ENCODE data around the gene SH3GL1.
"Not testable (repeated sequence)": the region's sequence is repeated elsewhere in the genome, so short reads cannot be mapped to it uniquely, and the experiment has no call there.

The SH3GL1 gene

DNA sequence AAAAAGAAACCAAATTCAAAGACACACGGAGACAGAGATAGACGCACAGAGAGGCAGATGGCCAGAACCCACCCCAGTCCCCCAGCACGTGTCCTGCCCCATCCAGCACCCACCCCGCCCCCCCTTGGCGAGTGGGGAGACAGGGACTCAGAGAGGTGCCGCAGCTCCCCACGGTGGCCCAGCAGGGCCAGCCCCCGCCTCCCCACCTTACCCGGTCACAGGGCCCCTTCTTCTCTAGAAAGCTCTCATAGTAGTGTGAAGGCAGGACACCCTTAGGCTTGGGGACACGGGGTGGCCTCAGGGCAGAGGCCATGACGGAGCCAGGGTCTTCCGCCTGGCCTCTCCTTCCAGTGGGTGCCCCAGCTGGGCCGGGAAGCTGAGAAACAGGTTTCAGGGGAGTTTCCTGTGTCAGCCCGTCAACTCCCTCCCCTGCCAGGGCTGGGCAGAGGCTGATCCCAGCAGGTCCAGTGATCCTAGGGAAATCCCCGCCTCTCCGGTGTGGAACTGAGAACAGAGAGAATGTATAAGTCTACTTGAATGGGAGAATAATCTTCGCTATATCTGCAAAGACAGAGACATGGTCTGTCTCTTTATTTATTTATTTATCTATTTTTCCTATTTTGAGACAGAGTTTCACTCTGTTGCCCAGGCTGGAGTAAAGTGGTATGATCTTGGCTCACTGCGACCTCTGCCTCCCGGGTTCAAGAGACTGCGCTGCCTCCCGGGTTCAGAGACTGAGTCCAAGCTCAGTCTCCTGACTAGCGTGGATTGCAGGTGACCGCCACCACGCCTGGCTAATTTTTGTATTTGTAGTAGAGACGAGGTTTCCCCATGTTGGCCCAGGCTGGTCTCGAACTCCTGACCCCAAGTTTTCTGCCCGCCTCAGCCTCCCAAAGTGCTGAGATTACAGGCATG lies 61.6 kb downstream of the SH3GL1 start, which contains the start of gene STAP2:
TSS of gene STAP2 (minus strand) at position 387 of the 915 bp plus-strand sequence. CDS start at position 313, 74 bp downstream.
- no peak for DNase-seq

DNA sequence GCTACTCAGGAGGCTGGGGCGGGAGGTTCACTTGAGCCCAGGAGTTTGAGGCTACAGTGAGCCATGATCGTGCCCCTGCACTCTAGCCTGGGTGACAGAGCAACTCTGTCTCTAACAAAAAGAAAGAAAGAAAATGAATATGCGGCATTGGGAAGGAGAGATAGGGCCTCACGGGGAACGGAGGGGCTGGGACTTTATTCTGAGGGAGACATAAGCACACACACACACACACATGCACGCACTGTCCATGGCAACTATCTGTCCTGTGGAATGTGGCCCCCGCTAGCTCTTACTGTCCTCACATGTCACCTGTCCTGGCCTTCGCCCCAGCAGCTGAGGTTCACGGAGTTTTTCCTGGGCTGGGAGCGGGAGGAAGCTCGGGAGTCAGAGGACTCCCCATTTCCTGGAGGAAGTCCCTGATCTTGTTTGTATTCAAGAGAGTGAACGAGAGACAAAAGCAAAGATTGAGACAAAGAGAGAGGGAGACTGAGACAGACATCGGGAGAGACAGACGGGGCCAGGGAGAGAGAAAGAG lies 62.4 kb downstream of the SH3GL1 start:
- DNase-seq: peak; percentile 66

- DNase-seq: no peak
Measured at GRCh38 chr19:4334929-4335570, 65.3 kb downstream of the SH3GL1 start.

GRCh38 chr19:4329858-4330257 lies 70.5 kb downstream of the SH3GL1 start:
- no peak for DNase-seq

DNA sequence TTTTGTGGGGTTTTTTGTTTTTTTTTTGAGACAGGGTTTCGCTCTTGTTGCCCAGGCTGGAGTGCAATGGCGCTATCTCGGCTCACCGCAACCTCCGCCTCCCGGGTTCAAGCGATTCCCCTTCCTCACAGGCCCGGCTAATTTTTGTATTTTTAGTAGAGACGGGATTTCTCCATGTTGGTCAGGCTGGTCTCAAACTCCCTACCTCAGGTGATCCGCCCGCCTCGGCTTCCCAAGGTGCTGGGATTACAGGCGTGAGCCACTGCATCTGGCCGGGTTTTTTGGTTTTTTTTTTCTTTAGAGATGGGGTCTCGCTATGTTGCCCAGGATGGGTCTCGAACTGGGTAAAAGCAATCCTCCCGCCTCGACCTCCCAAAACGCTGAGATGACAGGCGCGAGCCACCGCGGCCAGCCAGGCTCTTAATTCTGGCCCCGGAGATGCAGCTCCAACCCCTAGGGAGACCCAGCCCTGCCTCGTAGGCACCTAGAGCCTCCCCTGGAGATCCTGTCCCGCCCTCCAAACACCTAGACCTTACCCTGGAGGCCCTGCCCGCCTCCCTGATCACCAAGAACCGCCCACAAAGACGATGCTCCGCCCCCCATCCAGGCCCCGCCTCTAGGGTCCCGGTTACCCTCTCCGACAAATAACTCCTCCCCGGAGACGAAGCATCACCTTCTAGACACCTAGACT lies 71.2 kb downstream of the SH3GL1 start:
- DNase-seq: not testable (repeated sequence)

DNA sequence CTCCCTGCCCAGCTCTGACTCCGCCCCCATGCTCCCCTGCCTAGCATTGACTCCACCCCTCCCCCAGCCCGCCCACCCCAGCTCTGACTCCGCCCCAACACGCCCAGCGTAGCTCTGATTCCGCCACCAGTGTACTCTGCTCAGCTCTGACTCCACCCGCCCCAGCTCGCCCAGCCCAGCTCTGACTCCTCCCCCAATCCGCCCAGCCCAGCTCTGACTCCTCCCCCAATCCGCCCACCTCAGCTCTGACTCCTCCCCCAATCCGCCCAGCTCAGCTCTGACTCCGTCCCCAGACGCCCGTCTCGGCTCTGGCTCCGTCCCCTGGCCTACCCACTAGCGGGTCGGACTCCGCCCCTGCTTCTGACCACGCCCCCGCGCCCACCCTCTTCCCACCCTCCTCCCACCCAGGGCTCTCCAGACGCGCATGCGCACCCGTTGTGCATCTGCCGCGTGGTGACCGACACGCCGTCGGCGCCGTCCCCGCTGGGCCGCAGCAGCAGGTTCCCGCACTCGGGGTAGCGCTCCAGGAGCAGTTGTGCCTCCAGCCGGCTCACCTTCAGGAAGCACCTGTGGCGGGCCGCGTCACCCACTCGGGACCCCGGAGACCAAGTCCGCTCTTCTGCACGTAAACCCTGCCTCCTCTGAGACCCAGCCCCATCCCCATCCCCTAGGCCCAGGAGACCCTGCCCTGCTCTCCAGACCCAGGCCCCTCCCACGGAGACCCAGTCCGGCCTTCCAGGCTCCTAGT lies 71.9 kb downstream of the SH3GL1 start:
- peak; percentile 1 for DNase-seq

- no peak for DNase-seq
Measured at GRCh38 chr19:4327877-4328242, 72.5 kb downstream of the SH3GL1 start.

DNA sequence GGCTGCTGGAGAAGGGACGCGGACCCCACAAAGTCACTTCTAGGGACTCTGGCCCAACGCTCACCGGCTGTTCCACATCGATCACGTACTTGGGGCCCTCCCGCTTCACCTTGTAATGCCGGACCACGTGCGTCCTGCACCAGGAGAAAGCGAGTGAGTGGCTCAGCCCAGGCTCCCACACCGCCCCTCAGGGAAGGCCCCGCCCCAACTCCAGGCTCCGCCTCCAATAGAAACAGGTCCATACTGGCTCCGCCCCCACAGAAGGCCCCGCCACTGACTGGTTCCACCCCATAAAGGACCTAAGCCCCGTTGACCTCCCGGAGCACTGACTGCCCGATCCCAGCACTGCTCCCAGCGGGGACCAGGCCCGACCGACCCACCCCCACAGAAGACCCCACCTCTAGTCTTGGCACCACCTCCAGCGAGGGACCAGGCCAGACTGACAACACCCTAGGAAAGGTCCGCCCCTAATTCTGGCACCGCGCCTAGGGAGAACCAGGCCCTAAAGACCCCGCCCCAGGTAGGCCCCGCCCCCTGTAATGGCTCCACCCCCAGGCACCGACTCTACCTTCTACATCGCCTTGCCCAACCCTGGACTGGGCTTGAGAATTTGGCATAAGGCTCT lies 73.0 kb downstream of the SH3GL1 start:
- no peak for DNase-seq

- DNase-seq: no peak
Measured at GRCh38 chr19:4326837-4327251, 73.5 kb downstream of the SH3GL1 start.

- no peak for DNase-seq
Measured at GRCh38 chr19:4326215-4326836, 74.0 kb downstream of the SH3GL1 start.

DNA sequence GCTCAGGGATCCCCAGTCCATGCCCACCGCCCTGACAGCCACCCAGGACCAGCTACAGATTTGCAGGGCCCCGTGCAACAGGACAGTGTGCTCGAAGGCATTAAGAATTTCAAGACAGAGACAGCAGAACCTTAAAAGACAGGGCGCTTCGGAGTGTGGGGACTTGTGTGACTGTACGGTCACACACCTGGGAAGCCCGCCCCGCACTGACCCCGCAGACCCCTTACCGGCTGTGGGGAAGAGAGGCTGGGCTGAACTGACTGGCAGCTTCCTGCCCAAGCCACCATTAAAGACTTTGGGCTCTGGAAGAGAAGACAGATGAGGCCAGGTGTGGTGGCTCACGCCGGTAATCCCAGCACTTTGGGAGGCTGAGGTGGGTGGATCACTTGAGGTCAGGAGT lies 76.1 kb downstream of the SH3GL1 start:
- no peak for DNase-seq

GRCh38 chr19:4323692-4324091 lies 76.7 kb downstream of the SH3GL1 start:
- no peak for DNase-seq

- DNase-seq: no peak
Measured at GRCh38 chr19:4322942-4323665, 77.2 kb downstream of the SH3GL1 start.

GRCh38 chr19:4320419-4320818 lies 79.9 kb downstream of the SH3GL1 start:
- DNase-seq: no peak

DNA sequence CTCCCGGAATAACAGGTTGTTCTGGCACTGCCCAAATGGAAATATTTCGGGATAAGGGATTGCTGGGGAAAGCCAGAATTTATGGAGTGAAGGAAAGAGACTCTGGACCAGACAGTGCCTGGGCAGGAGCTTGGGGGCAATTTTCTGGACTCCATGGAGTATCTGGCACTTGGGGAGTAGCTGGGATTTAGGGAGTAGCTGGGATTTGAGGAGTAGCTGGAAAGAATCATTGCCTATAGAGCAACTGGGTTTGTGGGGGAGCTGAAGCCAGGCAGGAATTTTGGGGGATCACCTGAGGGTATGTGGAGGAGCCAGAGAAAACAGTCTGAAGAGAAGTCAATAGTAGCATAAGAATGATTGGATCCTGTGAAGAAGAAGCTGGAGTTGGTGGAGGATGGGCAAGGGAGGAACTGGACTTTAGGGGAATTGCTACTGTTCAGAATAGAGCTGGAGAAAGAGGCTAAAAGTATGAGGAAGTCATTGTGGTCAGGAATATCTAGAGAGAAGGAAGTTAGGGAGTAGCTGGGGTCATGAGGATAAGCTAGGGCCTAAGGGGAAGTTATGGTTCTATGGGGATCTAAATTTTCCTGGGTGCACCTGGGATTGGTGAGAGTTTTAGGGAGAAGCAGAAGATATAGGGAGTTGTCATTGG lies 81.2 kb downstream of the SH3GL1 start:
- peak; percentile 4 for DNase-seq

GRCh38 chr19:4318460-4318859 lies 81.9 kb downstream of the SH3GL1 start:
- DNase-seq: no peak

- DNase-seq: no peak
Measured at GRCh38 chr19:4316956-4317355, 83.4 kb downstream of the SH3GL1 start.

DNA sequence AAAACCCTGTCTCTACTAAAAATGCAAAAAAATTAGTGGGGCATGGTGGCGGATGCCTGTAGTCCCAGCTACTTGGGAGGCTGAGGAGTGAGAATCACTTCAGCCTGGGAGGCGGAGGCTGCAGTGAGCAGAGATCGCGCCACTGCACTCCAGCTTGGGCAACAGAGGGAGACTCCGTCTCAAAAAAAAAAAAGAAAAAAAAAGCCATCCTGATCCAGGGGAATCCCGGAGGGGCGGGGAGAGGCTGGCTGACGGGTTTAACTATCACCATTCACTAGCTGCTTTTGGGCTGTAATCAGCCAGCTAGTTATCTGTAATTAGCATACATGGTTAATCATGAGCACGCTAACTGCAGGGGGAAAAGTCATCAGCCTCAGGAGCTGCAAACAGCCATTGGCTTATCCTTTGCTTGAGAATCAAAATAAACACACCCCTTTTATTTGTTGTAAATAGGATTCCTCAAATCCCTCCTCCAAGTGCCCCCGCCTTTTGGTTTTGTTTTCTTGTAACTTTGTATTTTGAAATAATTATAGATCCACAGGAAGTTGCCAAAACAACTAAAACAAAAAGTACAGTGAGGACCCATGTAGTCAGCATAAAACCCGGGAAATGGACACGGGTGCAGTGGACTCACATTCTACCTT lies 86.4 kb downstream of the SH3GL1 start:
- DNase-seq: no peak

All from OCI-M1 (cell line).